Nephron progenitor cell (in vitro differentiated cells): ENCODE results near the gene MCF2L.
A peak's percentile ranks its signal among the peaks of the same experiment; 100 is the strongest.

Source experiments
- DNase-seq: peaks from one replicate; pipeline ENCODE4 v3.0.0; 2021
- H3K27ac Mint-ChIP-seq: 2 replicates; pipeline ENCODE4 v1.8.0; 2021; ENCODE audit warnings: mild to moderate bottlenecking, moderate library complexity, mixed read lengths
- H3K27me3 Mint-ChIP-seq: 2 replicates; pipeline ENCODE4 v1.8.0; 2021; ENCODE audit warnings: mild to moderate bottlenecking, low read depth, mixed read lengths; ENCODE audit not compliant: poor library complexity
- H3K36me3 Mint-ChIP-seq: 2 replicates; pipeline ENCODE4 v1.8.0; 2021; ENCODE audit warnings: low read depth, mixed read lengths
- H3K4me1 Mint-ChIP-seq: 2 replicates; pipeline ENCODE4 v1.8.0; 2021; ENCODE audit warnings: mixed read lengths
- H3K4me3 Mint-ChIP-seq: 2 replicates; pipeline ENCODE4 v1.8.0; 2021; ENCODE audit warnings: mild to moderate bottlenecking, moderate library complexity, mixed read lengths
- H3K9me3 Mint-ChIP-seq: 2 replicates; pipeline ENCODE4 v1.8.0; 2021; ENCODE audit warnings: mild to moderate bottlenecking, moderate library complexity, mixed read lengths
- TF ChIP-seq, protein P1 (sequence below): fragments of 200-600 bp; sonication (generic); IDR thresholded peaks from 2 replicates; pipeline ENCODE4 v1.5.0; 2021; ENCODE audit warnings: antibody characterized with exemption

MCF2L gene

DNA sequence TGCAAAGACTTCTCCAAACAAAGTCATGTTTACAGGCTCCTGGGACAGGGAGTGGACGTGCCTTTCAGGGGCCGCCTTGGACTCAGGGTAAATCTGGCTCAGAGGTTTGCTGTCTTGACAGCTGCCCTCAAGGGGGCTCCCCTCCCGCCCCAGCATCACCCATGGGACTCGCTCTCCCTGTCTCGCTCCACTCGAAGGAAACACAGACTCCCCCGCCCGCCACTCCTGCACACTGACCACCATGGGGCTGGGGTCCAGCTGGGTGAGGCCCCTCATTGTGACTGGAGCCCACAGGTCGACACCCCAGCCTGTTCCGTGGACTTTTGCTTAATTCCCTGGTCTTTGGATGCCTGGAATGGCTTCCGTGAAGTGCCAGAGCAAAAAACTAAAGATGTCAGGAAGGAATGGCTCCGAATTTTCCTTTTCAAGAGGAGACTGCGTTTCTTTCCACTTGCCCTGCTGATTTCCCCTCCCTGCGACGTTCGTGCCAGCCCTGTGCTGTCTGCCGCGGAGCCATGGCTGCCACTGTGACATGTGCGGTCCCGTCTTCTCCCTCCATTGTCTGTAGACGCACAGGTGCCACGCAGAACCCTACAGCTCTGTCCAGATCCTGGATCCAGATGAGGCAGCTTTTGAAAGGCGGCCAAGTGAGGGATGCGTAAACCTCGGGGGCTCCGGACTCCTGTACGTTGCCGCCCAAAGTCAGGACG, 48.6 kb downstream of the MCF2L start:
- Mint-ChIP-seq H3K4me3 (no peak overlapping the region), H3K27me3 (peaks cover 6% of the 10 kb centered on the region), H3K9me3 (no peaks in the 10 kb centered on the region), H3K36me3 (no peaks in the 10 kb centered on the region), H3K27ac (peak overlapping the region; percentile 47), H3K4me1 (peaks cover 24% of the 10 kb centered on the region)
- DNase-seq: no peak
- TF ChIP-seq, protein P1, sequence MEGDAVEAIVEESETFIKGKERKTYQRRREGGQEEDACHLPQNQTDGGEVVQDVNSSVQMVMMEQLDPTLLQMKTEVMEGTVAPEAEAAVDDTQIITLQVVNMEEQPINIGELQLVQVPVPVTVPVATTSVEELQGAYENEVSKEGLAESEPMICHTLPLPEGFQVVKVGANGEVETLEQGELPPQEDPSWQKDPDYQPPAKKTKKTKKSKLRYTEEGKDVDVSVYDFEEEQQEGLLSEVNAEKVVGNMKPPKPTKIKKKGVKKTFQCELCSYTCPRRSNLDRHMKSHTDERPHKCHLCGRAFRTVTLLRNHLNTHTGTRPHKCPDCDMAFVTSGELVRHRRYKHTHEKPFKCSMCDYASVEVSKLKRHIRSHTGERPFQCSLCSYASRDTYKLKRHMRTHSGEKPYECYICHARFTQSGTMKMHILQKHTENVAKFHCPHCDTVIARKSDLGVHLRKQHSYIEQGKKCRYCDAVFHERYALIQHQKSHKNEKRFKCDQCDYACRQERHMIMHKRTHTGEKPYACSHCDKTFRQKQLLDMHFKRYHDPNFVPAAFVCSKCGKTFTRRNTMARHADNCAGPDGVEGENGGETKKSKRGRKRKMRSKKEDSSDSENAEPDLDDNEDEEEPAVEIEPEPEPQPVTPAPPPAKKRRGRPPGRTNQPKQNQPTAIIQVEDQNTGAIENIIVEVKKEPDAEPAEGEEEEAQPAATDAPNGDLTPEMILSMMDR: no peak

DNA sequence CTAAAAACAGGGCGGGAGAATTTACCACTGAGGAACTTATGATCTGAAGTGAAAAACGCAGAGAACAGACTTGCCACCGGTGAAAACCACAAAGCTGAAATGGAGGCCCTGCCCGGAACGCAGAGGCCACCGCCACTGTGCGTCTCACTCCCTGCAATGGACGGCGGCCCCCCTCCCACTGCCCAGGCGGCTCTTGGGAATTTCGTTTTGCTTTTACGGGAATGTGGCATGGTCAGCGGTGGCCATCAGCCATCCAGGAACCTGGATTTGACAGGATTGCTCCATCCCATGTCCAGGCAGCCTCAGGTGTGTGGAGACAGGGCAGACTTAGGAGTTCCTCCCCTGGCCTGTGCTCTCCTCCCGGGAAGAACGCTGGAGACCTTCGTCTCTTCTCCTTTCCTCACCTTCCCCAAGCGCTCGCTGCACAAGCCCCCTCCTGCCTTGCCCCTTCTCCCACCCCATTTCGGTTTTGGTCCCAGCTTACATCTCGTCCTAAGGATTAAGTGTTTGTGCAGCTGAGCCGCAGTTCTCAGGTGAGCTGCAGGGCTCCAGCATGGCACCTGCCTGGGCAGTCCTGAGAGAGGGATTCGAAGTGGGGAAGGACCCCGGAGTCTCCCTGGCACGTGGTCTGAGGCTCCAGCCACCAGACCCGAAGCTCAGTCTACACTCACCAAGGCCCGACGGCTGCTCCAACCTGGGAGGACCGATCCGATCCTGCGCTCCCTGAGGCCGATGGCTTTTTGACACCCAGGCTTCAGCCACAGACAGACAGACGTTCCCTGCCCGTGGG, 49.9 kb downstream of the MCF2L start:
- H3K4me1 Mint-ChIP-seq: peaks cover 36% of the 10 kb centered on the region
- H3K27ac Mint-ChIP-seq: peak overlapping the region; percentile 57
- H3K4me3 Mint-ChIP-seq: no peak overlapping the region
- H3K27me3 Mint-ChIP-seq: peaks cover 10% of the 10 kb centered on the region
- DNase-seq: no peak
- TF ChIP-seq, protein P1: no peak
- H3K36me3 Mint-ChIP-seq: no peaks in the 10 kb centered on the region
- H3K9me3 Mint-ChIP-seq: no peaks in the 10 kb centered on the region

DNA sequence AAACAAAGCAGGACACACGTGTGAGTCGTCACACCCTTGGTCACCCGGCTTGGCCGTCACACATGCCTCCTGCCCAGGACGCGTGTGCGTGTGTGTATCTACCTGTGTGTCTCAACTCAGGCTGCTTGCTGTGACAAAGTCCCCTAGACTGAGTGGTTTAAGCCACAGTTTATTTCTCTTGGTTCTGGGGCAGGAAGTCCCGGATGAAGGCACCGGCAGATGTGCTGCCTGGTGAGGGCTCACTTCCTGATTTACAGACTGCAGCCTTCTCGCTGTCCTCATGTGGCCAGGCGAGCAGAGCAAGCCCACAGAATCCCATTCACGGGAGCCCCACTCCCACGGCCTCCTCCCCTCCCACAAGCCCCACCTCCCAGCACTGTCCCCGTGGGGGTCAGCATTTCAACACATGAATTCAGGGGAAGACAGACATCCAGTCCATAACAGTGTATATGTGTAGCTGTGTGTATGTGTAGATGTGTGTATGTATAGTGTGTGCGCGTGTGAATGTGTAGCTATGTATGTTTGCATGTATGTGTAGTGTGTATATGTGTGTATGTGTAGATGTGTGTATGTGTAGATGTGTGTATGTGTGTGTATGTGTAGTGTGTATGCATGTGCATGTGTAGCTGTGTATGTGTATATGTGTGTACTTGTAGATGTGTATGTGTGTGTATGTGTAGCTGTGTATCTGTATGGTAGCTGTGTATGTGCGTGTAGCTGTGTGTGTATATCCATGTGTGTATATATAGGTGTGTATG, 51.5 kb downstream of the MCF2L start:
- Mint-ChIP-seq H3K9me3 (no peaks in the 10 kb centered on the region), H3K4me1 (peaks cover 40% of the 10 kb centered on the region), H3K27ac (peak overlapping the region; percentile 74), H3K4me3 (no peak overlapping the region), H3K36me3 (no peaks in the 10 kb centered on the region), H3K27me3 (peaks cover 11% of the 10 kb centered on the region)
- TF ChIP-seq, protein P1: no peak
- DNase-seq: no peak

DNA sequence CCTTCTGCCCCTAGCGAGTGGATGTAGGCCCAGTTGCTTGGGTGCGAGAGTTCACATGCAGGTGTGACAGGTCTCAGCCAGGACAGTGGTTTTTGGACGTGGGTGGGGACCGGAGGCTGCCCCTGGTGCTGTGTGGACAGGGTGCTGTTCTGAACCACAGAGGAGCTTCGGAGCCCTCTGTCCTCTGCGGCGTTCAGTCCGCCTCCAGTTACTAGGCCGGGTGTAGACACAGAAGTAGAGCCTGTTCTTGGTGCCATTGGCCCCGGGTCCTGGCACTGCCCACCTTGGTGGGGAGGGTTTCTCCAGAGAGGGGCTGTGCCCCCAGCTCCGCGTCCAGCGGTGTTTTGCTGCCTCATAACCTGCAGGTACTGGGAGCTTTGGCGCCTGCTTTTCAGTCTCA, 52.4 kb downstream of the MCF2L start:
- DNase-seq: no peak
- Mint-ChIP-seq H3K4me3 (no peak overlapping the region), H3K27me3 (peaks cover 14% of the 10 kb centered on the region), H3K27ac (no peak overlapping the region), H3K9me3 (no peaks in the 10 kb centered on the region), H3K36me3 (no peaks in the 10 kb centered on the region), H3K4me1 (peaks cover 40% of the 10 kb centered on the region)
- TF ChIP-seq, protein P1: no peak

DNA sequence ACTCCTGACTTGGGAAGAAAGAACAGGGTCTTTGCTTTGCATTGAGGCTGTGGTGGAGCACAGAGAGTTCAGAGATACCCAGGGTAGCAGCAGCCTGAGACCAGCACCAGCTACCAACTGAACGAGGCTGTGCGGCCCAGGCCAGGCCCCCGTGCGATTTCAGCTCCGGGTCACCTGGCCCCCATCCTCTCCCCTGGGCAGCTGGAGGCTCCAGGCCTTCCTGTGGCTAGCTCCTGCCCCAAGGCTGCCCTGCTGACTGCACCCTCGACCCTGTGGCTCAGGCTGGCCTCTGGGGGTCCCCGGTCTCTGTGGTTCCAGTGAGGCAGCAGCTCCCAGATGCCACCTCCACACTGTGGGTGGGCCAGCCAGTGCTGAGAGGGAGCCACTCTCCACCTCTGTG, 52.8 kb downstream of the MCF2L start:
- H3K4me1 Mint-ChIP-seq: peaks cover 40% of the 10 kb centered on the region
- H3K9me3 Mint-ChIP-seq: no peaks in the 10 kb centered on the region
- H3K4me3 Mint-ChIP-seq: no peak overlapping the region
- peaks cover 14% of the 10 kb centered on the region for H3K27me3 Mint-ChIP-seq
- no peak overlapping the region for H3K27ac Mint-ChIP-seq
- TF ChIP-seq, protein P1: no peak
- no peak for DNase-seq
- H3K36me3 Mint-ChIP-seq: no peaks in the 10 kb centered on the region
